PFSK-1 (cell line): ENCODE data around the gene DCAF12.

ENCODE experiments used
- FOXP2 ChIP-seq: optimal IDR thresholded peaks from 2 replicates; pipeline ENCODE3; 2011; ENCODE audit warnings: borderline replicate concordance, control low read depth, inconsistent platforms; ENCODE audit not compliant: insufficient read depth; ENCODE audit errors: extremely low read length, extremely low read depth
- POLR2AphosphoS5 ChIP-seq: IDR thresholded peaks from 2 replicates; pipeline ENCODE4 v1.6.1; 2012; ENCODE audit warnings: low read depth, mild to moderate bottlenecking, control low read depth, low read length, moderate library complexity
- REST ChIP-seq, 2 experiments: IDR thresholded peaks; 2 replicates each; pipeline versions ENCODE4 v1.6.1 to v1.8.0; 2011 to 2012; ENCODE audit warnings: low read depth in 2 of 2, low read length in 2 of 2, control low read depth in 1 of 2, inconsistent platforms in 1 of 2, mild to moderate bottlenecking in 1 of 2, moderate library complexity in 1 of 2; ENCODE audit not compliant: insufficient read depth in 1 of 2
- SIN3A ChIP-seq: IDR thresholded peaks from 2 replicates; pipeline ENCODE4 v1.6.1; 2012; ENCODE audit warnings: mild to moderate bottlenecking, low read length, moderate library complexity, borderline replicate concordance; ENCODE audit not compliant: insufficient read depth
- TAF1 ChIP-seq: IDR thresholded peaks from 2 replicates; pipeline ENCODE4 v1.6.1; 2012; ENCODE audit warnings: low read length, control low read depth, borderline replicate concordance; ENCODE audit not compliant: insufficient read depth

- TF ChIP-seq POLR2AphosphoS5 (no peak), SIN3A (no peak), TAF1 (no peak), FOXP2 (no peak), REST (IDR thresholded peaks at IDR 0.05; ENCODE audit: insufficient read depth in 1 of 2, low read depth in 2 of 2, low read length in 2 of 2) (no peak)
Observed at GRCh38 chr9:34131571-34131970, 5.1 kb upstream of the DCAF12 start.
